ENCODE data around the gene FNDC3B. TPM values are rescaled to one million over a fixed set of nuclear protein-coding genes. Genes with fewer than 3 reads are reported as not detected.

Gene FNDC3B
- polyA plus RNA-seq, 1 donor, result 25.9 TPM

DNA sequence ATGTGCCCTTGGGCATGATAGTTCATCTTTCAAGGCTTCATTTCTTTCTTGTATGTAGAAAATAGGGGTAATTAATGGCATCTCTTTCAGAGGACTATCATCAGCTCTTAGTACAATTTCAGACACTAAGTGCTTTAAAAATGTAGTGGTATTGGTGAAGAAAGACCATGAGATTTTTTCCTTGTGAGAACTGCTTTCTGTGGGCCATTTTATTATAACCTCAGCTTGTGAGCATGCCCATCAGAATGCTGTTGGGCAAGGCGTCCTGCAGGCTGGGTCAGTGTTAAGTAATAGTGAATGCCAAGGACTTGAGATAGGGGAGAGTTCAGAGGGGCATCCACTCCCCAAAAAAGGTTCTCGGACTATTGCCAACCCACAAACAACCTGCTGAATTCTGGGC is 221.0 kb downstream of the FNDC3B start:
- peaks cover 6% of the 10 kb centered on the region for H3K4me1 ChIP-seq (ENCODE audit: control insufficient read depth, insufficient read depth, low read length)
- H3K36me3 ChIP-seq (ENCODE audit: control insufficient read depth, insufficient read depth, low read length), result peaks cover 30% of the 10 kb centered on the region
- no CpG with 5 or more reads among the region's 2 CpGs for WGBS (ENCODE audit: insufficient coverage, low lambda C conversion rate)
- H3K27ac ChIP-seq (ENCODE audit: low read length), result no peak overlapping the region
- H3K9me3 ChIP-seq (ENCODE audit: control insufficient read depth, low read depth, low read length), result no peaks in the 10 kb centered on the region
- no peaks in the 10 kb centered on the region for H3K27me3 ChIP-seq (ENCODE audit: control insufficient read depth, insufficient read depth, low read length)
- H3K4me3 ChIP-seq (ENCODE audit: low read length), result no peak overlapping the region
- no peak for DNase-seq

- H3K27ac ChIP-seq (ENCODE audit: low read length), result no peak overlapping the region
- H3K9me3 ChIP-seq (ENCODE audit: control insufficient read depth, low read depth, low read length), result no peaks in the 10 kb centered on the region
- H3K4me1 ChIP-seq (ENCODE audit: control insufficient read depth, insufficient read depth, low read length), result peaks cover 6% of the 10 kb centered on the region
- DNase-seq, result no peak
- H3K27me3 ChIP-seq (ENCODE audit: control insufficient read depth, insufficient read depth, low read length), result no peaks in the 10 kb centered on the region
- no peak overlapping the region for H3K4me3 ChIP-seq (ENCODE audit: low read length)
- peaks cover 24% of the 10 kb centered on the region for H3K36me3 ChIP-seq (ENCODE audit: control insufficient read depth, insufficient read depth, low read length)
- WGBS (ENCODE audit: insufficient coverage, low lambda C conversion rate), result 60% methylated on average over 1 of the region's 5 CpGs
Observed at GRCh38 chr3:172261054-172261453, 221.7 kb downstream of the FNDC3B start.

GRCh38 chr3:172262991-172263608 is 223.7 kb downstream of the FNDC3B start:
- Histone ChIP-seq H3K36me3 (ENCODE audit: control insufficient read depth, insufficient read depth, low read length) (peaks cover 27% of the 10 kb centered on the region), H3K27ac (ENCODE audit: low read length) (no peak overlapping the region), H3K4me3 (ENCODE audit: low read length) (no peak overlapping the region), H3K27me3 (ENCODE audit: control insufficient read depth, insufficient read depth, low read length) (no peaks in the 10 kb centered on the region), H3K9me3 (ENCODE audit: control insufficient read depth, low read depth, low read length) (no peaks in the 10 kb centered on the region), H3K4me1 (ENCODE audit: control insufficient read depth, insufficient read depth, low read length) (peaks cover 5% of the 10 kb centered on the region)
- no peak for DNase-seq
- 83% methylated on average over 1 of the region's 1 CpG for WGBS (ENCODE audit: insufficient coverage, low lambda C conversion rate)

DNA sequence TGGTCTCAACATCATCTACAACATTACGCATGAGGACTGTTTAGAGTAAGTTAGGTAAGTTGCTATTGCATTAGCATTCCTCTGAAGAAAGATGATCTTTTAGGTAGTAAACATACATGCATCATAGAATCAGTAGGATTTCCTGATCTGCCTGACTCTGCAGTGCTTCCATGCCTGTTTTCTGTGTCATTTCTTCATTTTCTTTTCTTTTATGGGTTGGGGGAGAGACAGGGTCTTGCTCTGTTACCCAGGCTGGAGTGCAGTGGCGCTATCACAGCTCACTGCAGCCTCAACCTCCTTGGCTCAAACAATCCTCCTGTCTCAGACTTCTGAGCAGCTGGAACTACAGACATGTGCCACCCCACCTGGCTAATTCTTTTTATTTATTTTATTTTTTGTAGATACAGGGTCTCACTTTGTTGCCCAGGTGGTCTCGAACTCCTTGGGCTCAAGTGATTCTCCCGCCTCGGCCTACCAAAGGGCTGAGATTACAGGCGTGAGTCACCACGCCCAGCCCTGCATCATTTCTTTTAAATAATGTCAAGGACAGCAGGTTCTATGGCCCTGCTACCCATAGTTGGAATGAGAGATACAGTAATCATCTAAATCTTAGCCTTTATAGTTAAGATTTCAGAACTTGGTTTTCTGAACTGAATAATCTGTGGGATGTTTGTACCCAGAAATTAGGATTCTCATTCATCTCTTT is 224.6 kb downstream of the FNDC3B start:
- no peaks in the 10 kb centered on the region for H3K27me3 ChIP-seq (ENCODE audit: control insufficient read depth, insufficient read depth, low read length)
- H3K9me3 ChIP-seq (ENCODE audit: control insufficient read depth, low read depth, low read length), result no peaks in the 10 kb centered on the region
- no peaks in the 10 kb centered on the region for H3K4me1 ChIP-seq (ENCODE audit: control insufficient read depth, insufficient read depth, low read length)
- no peak overlapping the region for H3K27ac ChIP-seq (ENCODE audit: low read length)
- no CpG with 5 or more reads among the region's 7 CpGs for WGBS (ENCODE audit: insufficient coverage, low lambda C conversion rate)
- H3K36me3 ChIP-seq (ENCODE audit: control insufficient read depth, insufficient read depth, low read length), result peaks cover 27% of the 10 kb centered on the region
- no peak overlapping the region for H3K4me3 ChIP-seq (ENCODE audit: low read length)
- DNase-seq, result no peak

- H3K4me3 ChIP-seq (ENCODE audit: low read length), result no peak overlapping the region
- H3K27me3 ChIP-seq (ENCODE audit: control insufficient read depth, insufficient read depth, low read length), result no peaks in the 10 kb centered on the region
- no CpG with 5 or more reads among the region's 3 CpGs for WGBS (ENCODE audit: insufficient coverage, low lambda C conversion rate)
- no peak overlapping the region for H3K27ac ChIP-seq (ENCODE audit: low read length)
- H3K4me1 ChIP-seq (ENCODE audit: control insufficient read depth, insufficient read depth, low read length), result no peaks in the 10 kb centered on the region
- H3K9me3 ChIP-seq (ENCODE audit: control insufficient read depth, low read depth, low read length), result no peaks in the 10 kb centered on the region
- DNase-seq, result no peak
- peaks cover 25% of the 10 kb centered on the region for H3K36me3 ChIP-seq (ENCODE audit: control insufficient read depth, insufficient read depth, low read length)
Observed at GRCh38 chr3:172266103-172266502, 226.7 kb downstream of the FNDC3B start.

- no peaks in the 10 kb centered on the region for H3K4me1 ChIP-seq (ENCODE audit: control insufficient read depth, insufficient read depth, low read length)
- WGBS (ENCODE audit: insufficient coverage, low lambda C conversion rate), result 96% methylated on average over 3 of the region's 3 CpGs
- H3K27me3 ChIP-seq (ENCODE audit: control insufficient read depth, insufficient read depth, low read length), result no peaks in the 10 kb centered on the region
- H3K9me3 ChIP-seq (ENCODE audit: control insufficient read depth, low read depth, low read length), result no peaks in the 10 kb centered on the region
- no peak for DNase-seq
- H3K4me3 ChIP-seq (ENCODE audit: low read length), result no peak overlapping the region
- H3K27ac ChIP-seq (ENCODE audit: low read length), result no peak overlapping the region
- peaks cover 21% of the 10 kb centered on the region for H3K36me3 ChIP-seq (ENCODE audit: control insufficient read depth, insufficient read depth, low read length)
Observed at GRCh38 chr3:172268425-172268824, 229.0 kb downstream of the FNDC3B start.

DNA sequence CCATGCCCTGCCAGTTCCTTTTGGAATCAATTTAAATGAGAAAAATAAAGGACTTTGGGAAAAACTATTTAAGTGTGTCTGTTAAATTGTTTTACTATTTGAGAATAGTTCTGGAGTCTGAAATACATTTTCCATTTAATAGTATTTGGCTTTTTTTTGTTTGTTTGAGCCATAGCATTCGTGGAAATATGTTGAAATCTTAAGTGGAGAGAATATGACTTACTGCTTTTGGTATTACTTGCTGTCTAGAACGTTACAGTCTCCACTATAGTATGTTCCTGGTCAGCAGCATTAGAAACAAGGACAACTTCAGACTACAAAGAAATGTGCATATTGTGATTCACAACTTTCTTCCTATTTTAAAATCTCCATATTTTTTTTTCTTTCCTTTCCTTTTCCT is 229.5 kb downstream of the FNDC3B start:
- no peaks in the 10 kb centered on the region for H3K27me3 ChIP-seq (ENCODE audit: control insufficient read depth, insufficient read depth, low read length)
- H3K36me3 ChIP-seq (ENCODE audit: control insufficient read depth, insufficient read depth, low read length), result peaks cover 20% of the 10 kb centered on the region
- WGBS (ENCODE audit: insufficient coverage, low lambda C conversion rate), result 90% methylated on average over 2 of the region's 2 CpGs
- no peaks in the 10 kb centered on the region for H3K4me1 ChIP-seq (ENCODE audit: control insufficient read depth, insufficient read depth, low read length)
- DNase-seq, result no peak
- H3K4me3 ChIP-seq (ENCODE audit: low read length), result no peak overlapping the region
- H3K9me3 ChIP-seq (ENCODE audit: control insufficient read depth, low read depth, low read length), result no peaks in the 10 kb centered on the region
- no peak overlapping the region for H3K27ac ChIP-seq (ENCODE audit: low read length)

DNA sequence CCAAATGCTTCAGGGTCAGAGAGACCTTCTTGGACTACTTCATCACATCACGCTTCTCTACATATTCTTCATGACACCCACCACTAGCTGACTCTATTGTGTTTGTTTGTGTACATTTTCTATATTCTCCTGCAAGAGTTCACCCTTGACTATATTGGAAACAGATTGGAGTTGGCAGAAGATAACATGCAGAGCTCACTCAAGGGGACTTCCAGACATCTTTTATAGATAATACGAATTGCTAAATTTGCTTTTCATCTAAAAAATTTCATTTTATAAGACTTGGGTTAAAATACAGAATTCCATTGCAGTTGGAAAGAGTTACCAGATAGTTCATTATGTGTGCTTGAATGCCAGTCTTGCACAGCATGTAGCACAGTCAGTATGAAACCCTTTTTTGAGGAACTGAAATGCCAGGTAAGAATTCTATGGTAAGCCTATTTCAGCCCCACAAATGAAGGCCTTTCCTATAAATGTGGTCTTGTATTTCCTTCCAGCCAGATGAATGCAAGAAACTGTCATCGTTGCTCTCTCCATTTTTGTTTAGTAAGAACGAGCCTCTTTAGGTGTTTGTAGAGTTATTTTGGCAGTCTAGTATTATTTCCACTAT is 231.3 kb downstream of the FNDC3B start:
- Histone ChIP-seq H3K27me3 (ENCODE audit: control insufficient read depth, insufficient read depth, low read length) (no peaks in the 10 kb centered on the region), H3K4me3 (ENCODE audit: low read length) (no peak overlapping the region), H3K27ac (ENCODE audit: low read length) (no peak overlapping the region), H3K9me3 (ENCODE audit: control insufficient read depth, low read depth, low read length) (no peaks in the 10 kb centered on the region), H3K36me3 (ENCODE audit: control insufficient read depth, insufficient read depth, low read length) (peaks cover 20% of the 10 kb centered on the region), H3K4me1 (ENCODE audit: control insufficient read depth, insufficient read depth, low read length) (no peaks in the 10 kb centered on the region)
- WGBS (ENCODE audit: insufficient coverage, low lambda C conversion rate), result 100% methylated on average over 2 of the region's 4 CpGs
- no peak for DNase-seq

GRCh38 chr3:172271386-172271976 is 232.1 kb downstream of the FNDC3B start:
- H3K36me3 ChIP-seq (ENCODE audit: control insufficient read depth, insufficient read depth, low read length), result peaks cover 15% of the 10 kb centered on the region
- no peak for DNase-seq
- H3K27me3 ChIP-seq (ENCODE audit: control insufficient read depth, insufficient read depth, low read length), result no peaks in the 10 kb centered on the region
- no peak overlapping the region for H3K4me3 ChIP-seq (ENCODE audit: low read length)
- no peak overlapping the region for H3K27ac ChIP-seq (ENCODE audit: low read length)
- WGBS (ENCODE audit: insufficient coverage, low lambda C conversion rate), result 86% methylated on average over 1 of the region's 9 CpGs
- no peaks in the 10 kb centered on the region for H3K9me3 ChIP-seq (ENCODE audit: control insufficient read depth, low read depth, low read length)
- no peaks in the 10 kb centered on the region for H3K4me1 ChIP-seq (ENCODE audit: control insufficient read depth, insufficient read depth, low read length)

- no peaks in the 10 kb centered on the region for H3K4me1 ChIP-seq (ENCODE audit: control insufficient read depth, insufficient read depth, low read length)
- DNase-seq, result no peak
- H3K4me3 ChIP-seq (ENCODE audit: low read length), result no peak overlapping the region
- WGBS (ENCODE audit: insufficient coverage, low lambda C conversion rate), result 87% methylated on average over 2 of the region's 2 CpGs
- no peaks in the 10 kb centered on the region for H3K9me3 ChIP-seq (ENCODE audit: control insufficient read depth, low read depth, low read length)
- no peak overlapping the region for H3K27ac ChIP-seq (ENCODE audit: low read length)
- H3K27me3 ChIP-seq (ENCODE audit: control insufficient read depth, insufficient read depth, low read length), result no peaks in the 10 kb centered on the region
- H3K36me3 ChIP-seq (ENCODE audit: control insufficient read depth, insufficient read depth, low read length), result peaks cover 12% of the 10 kb centered on the region
Observed at GRCh38 chr3:172272698-172273097, 233.3 kb downstream of the FNDC3B start.
